SU-DHL-6 (cell line): Measurements from ENCODE around the gene MRPS5.

Experiments
- H2AFZ ChIP-seq: fragments of 200-600 bp; sonication (generic); 2 replicates; pipeline ENCODE4 v1.6.1; 2014; ENCODE audit warnings: low read depth, mild to moderate bottlenecking, moderate library complexity, mixed read lengths, antibody characterized with exemption, low read length; ENCODE audit not compliant: severe bottlenecking
- H3F3A ChIP-seq: fragments of 200-600 bp; shearing (Covaris generic); 2 replicates; pipeline ENCODE4 v1.6.0; 2016; ENCODE audit warnings: antibody characterized with exemption, mild to moderate bottlenecking; ENCODE audit not compliant: insufficient read depth
- H3K27ac ChIP-seq: fragments of 200-600 bp; sonication (generic); 2 replicates; pipeline ENCODE4 v1.5.1; 2016; ENCODE audit warnings: low read depth, mild to moderate bottlenecking, low read length, moderate library complexity, mixed read lengths
- H3K27me3 ChIP-seq: fragments of 200-600 bp; sonication (generic), shearing (Covaris generic); 2 replicates; pipeline ENCODE4 v1.6.0; 2014; ENCODE audit warnings: mild to moderate bottlenecking, low read length
- H3K36me3 ChIP-seq: fragments of 200-600 bp; sonication (generic); 2 replicates; pipeline ENCODE4 v1.6.1; 2014; ENCODE audit warnings: mild to moderate bottlenecking, low read length, mixed read lengths
- H3K4me2 ChIP-seq: fragments of 300-600, 200-600 bp; shearing (Covaris generic), sonication (generic); 2 replicates; pipeline ENCODE4 v1.6.0; 2014; ENCODE audit warnings: low read length, low read depth, mild to moderate bottlenecking; ENCODE audit not compliant: poor library complexity, severe bottlenecking
- H3K4me3 ChIP-seq: fragments of 200-600 bp; sonication (generic); 2 replicates; pipeline ENCODE4 v1.5.1; 2014; ENCODE audit warnings: antibody characterized with exemption, low read length, mild to moderate bottlenecking, mixed read lengths; ENCODE audit not compliant: insufficient read depth, poor library complexity, severe bottlenecking
- H3K79me2 ChIP-seq: fragments of 200-600 bp; sonication (generic); 2 replicates; pipeline ENCODE4 v1.6.1; 2014; ENCODE audit warnings: mild to moderate bottlenecking, low read length, moderate library complexity; ENCODE audit not compliant: insufficient read depth
- H3K9ac ChIP-seq: fragments of 200-600 bp; sonication (generic); 2 replicates; pipeline ENCODE4 v1.7.0; 2014; ENCODE audit warnings: mild to moderate bottlenecking, low read length
- H3K9me2 ChIP-seq: fragments of 200-600 bp; sonication (generic); replicated peaks from 2 replicates; pipeline ENCODE4 v1.6.1; 2014; ENCODE audit warnings: low read length; ENCODE audit not compliant: insufficient read depth
- H3K9me3 ChIP-seq: fragments of 200-600 bp; sonication (generic); 2 replicates; pipeline ENCODE4 v1.6.1; 2014; ENCODE audit warnings: low read length, mixed read lengths; ENCODE audit not compliant: insufficient read depth
- H4K20me1 ChIP-seq: fragments of 200-600 bp; sonication (generic); 2 replicates; pipeline ENCODE4 v1.6.1; 2014; ENCODE audit warnings: low read depth, mild to moderate bottlenecking, antibody characterized with exemption, low read length, moderate library complexity, mixed read lengths
- CTCF ChIP-seq: fragments of 200-600 bp; sonication (generic); IDR thresholded peaks from one replicate; pipeline ENCODE4 v1.5.1; 2017; ENCODE audit warnings: antibody characterized with exemption, mild to moderate bottlenecking, low read length, moderate library complexity; ENCODE audit not compliant: insufficient read depth, poor library complexity, severe bottlenecking
- EZH2phosphoT487 ChIP-seq: fragments of 200-600 bp; sonication (generic), shearing (Covaris generic); conservative IDR thresholded peaks from 2 replicates; pipeline ENCODE4 v1.6.1; 2018; ENCODE audit warnings: mild to moderate bottlenecking, antibody characterized with exemption, low read length, moderate library complexity, mixed read lengths

MRPS5 gene

DNA sequence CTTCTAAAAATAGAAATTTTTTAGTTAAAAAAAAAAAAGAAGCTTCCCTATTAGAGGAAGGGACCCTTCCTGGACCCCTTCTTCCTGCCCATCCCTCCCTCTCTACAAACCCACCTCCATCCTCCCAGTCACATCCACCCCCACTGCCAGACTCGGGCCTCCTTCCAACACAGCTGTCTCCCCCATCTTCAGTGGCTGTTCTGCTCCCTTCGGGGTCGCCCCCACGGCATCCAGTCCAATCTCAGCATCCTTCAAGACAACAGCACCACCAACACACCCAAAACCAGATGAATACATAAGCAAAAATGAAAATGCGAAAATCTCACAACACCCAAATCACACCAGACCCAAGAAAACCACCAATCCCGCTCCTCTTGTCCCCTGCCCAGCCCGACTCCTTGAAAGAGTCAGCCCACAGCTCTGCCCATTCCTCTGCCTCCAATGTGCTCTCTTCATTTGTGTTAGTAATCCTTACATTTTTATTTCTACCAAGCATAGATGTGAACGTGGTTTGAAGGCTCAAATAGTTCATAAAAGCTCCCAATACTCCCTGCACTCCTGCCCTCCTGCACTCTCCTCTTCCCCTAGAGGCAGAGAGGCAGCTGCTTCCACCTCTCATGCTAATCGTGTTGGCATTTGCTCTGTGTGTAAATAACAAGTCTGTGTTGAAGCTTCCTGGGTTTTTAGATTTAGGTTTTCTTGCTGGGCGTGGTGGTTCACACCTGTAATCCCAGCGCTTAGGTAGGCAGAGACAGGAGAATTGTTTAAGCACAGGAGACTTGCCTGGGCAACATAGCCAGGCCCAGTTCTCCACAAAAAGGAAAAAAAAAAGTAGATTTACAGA is 59.1 kb downstream of the MRPS5 start:
- H3K27me3 ChIP-seq = no peaks in the 10 kb centered on the region
- TF ChIP-seq EZH2phosphoT487 (no peak), CTCF (no peak)
- no peak overlapping the region for H2AFZ ChIP-seq
- no peaks in the 10 kb centered on the region for H3K36me3 ChIP-seq
- no peaks in the 10 kb centered on the region for H3K9me3 ChIP-seq
- H3K79me2 ChIP-seq = no peaks in the 10 kb centered on the region
- H3F3A ChIP-seq = no peaks in the 10 kb centered on the region
- H3K4me3 ChIP-seq = no peak overlapping the region
- 0 out of 2 replicates have a peak overlapping the region, but pooled peaks have one; percentile 8 for H3K9ac ChIP-seq
- peak overlapping the region; percentile 69 for H3K27ac ChIP-seq
- H3K9me2 ChIP-seq = no peaks in the 10 kb centered on the region
- H4K20me1 ChIP-seq = no peaks in the 10 kb centered on the region
- peak overlapping the region; percentile 34 for H3K4me2 ChIP-seq

DNA sequence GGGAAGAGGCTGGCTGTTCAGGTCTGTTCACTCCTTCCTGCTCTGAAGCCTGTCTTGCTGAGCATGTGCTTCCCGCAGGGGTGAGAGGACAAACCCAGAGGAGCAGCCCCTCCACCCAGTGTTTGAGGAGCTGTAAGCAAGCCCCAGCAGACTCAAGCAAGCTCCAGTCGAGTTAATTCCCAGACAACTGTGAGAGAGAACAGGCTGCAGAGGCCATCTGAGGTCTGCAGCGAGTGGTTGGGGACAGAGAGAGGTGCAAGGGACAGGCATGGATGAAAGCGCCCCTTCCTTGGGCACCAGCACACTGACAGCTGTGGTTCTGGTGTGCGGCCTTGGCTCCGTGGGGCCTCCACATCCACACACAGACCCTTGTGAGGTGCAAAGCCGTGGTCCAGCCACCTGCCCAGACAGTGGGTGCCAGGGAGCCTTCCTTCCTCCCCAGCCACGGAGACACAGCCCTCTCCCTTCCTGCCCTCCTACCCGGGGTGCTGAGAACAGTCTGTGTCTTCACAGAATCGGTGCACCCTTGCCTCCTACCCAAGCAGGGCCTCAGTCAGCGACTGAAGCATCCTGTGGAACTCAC is 59.9 kb downstream of the MRPS5 start:
- TF ChIP-seq EZH2phosphoT487 = no peak
- no peak for TF ChIP-seq CTCF
- no peaks in the 10 kb centered on the region for H3K36me3 ChIP-seq
- H2AFZ ChIP-seq = no peak overlapping the region
- H3K27me3 ChIP-seq = no peaks in the 10 kb centered on the region
- no peak overlapping the region for H3K9ac ChIP-seq
- no peaks in the 10 kb centered on the region for H3F3A ChIP-seq
- H3K27ac ChIP-seq = no peak overlapping the region
- no peak overlapping the region for H3K4me3 ChIP-seq
- H3K9me3 ChIP-seq = no peaks in the 10 kb centered on the region
- H3K79me2 ChIP-seq = no peaks in the 10 kb centered on the region
- H3K4me2 ChIP-seq = no peak overlapping the region
- H4K20me1 ChIP-seq = no peaks in the 10 kb centered on the region
- no peaks in the 10 kb centered on the region for H3K9me2 ChIP-seq

GRCh38 chr2:95061119-95061512 is 60.5 kb downstream of the MRPS5 start:
- Histone ChIP-seq H3K4me3 (no peak overlapping the region), H3K79me2 (no peaks in the 10 kb centered on the region), H3K27ac (no peak overlapping the region), H3K36me3 (no peaks in the 10 kb centered on the region), H3K9ac (no peak overlapping the region), H3K9me3 (no peaks in the 10 kb centered on the region), H4K20me1 (no peaks in the 10 kb centered on the region), H2AFZ (no peak overlapping the region), H3K9me2 (no peaks in the 10 kb centered on the region), H3K4me2 (no peak overlapping the region), H3F3A (no peaks in the 10 kb centered on the region), H3K27me3 (no peaks in the 10 kb centered on the region)
- TF ChIP-seq EZH2phosphoT487 (no peak), CTCF (no peak)
